RWPE2 (cell line): ENCODE data around the gene GORASP1.

Experiments
- ATAC-seq: fragments of 200-7000 bp; cut with Tn5 transposase; 3 replicates; pipeline ENCODE4 v1.9.1; 2021; ENCODE audit warnings: low read depth
- DNase-seq: peaks from one replicate; pipeline ENCODE4 v3.0.0-alpha.2; 2020; ENCODE audit warnings: low spot score
- H3K27ac ChIP-seq: fragments of 450-650 bp; 2 replicates; pipeline ENCODE4 v1.5.1; 2017; ENCODE audit warnings: mild to moderate bottlenecking; ENCODE audit not compliant: poor library complexity, severe bottlenecking
- H3K27me3 ChIP-seq: fragments of 250-450 bp; sonication (Bioruptor Pico); 2 replicates; pipeline ENCODE4 v1.5.1; 2021; ENCODE audit warnings: mild to moderate bottlenecking, moderate library complexity; ENCODE audit not compliant: insufficient read depth, poor library complexity, severe bottlenecking
- H3K36me3 ChIP-seq: fragments of 250-450 bp; sonication (Bioruptor Pico); 2 replicates; pipeline ENCODE4 v1.5.1; 2020; ENCODE audit warnings: low read depth, mild to moderate bottlenecking, moderate library complexity
- H3K4me1 ChIP-seq: fragments of 250-450 bp; sonication (Bioruptor Pico); 2 replicates; pipeline ENCODE4 v1.5.1; 2021; ENCODE audit warnings: mild to moderate bottlenecking, moderate library complexity; ENCODE audit not compliant: insufficient read depth, poor library complexity, severe bottlenecking
- H3K4me3 ChIP-seq: fragments of 250-450 bp; sonication (Bioruptor Pico); 2 replicates; pipeline ENCODE4 v1.5.1; 2021; ENCODE audit warnings: mild to moderate bottlenecking, moderate library complexity; ENCODE audit not compliant: severe bottlenecking
- H3K9me3 ChIP-seq: fragments of 250-450 bp; sonication (Bioruptor Pico); 2 replicates; pipeline ENCODE4 v1.5.1; 2021; ENCODE audit warnings: mild to moderate bottlenecking, moderate library complexity; ENCODE audit not compliant: severe bottlenecking
- TF ChIP-seq, protein P1 (sequence below): fragments of 450-650 bp; IDR thresholded peaks from one replicate; pipeline ENCODE4 v1.5.1; 2017; ENCODE audit warnings: mild to moderate bottlenecking, moderate library complexity; ENCODE audit not compliant: poor library complexity, severe bottlenecking

The GORASP1 gene

GRCh38 chr3:39126532-39127071 is 19.2 kb upstream of the GORASP1 start:
- DNase-seq (no peak), ATAC-seq (peak; percentile 52; the same call in 1 of the 3 replicates)
- H3K9me3 ChIP-seq = no peaks in the 10 kb centered on the region
- peaks cover 15% of the 10 kb centered on the region for H3K4me1 ChIP-seq
- H3K27ac ChIP-seq = peak overlapping the region; percentile 10
- TF ChIP-seq, protein P1, sequence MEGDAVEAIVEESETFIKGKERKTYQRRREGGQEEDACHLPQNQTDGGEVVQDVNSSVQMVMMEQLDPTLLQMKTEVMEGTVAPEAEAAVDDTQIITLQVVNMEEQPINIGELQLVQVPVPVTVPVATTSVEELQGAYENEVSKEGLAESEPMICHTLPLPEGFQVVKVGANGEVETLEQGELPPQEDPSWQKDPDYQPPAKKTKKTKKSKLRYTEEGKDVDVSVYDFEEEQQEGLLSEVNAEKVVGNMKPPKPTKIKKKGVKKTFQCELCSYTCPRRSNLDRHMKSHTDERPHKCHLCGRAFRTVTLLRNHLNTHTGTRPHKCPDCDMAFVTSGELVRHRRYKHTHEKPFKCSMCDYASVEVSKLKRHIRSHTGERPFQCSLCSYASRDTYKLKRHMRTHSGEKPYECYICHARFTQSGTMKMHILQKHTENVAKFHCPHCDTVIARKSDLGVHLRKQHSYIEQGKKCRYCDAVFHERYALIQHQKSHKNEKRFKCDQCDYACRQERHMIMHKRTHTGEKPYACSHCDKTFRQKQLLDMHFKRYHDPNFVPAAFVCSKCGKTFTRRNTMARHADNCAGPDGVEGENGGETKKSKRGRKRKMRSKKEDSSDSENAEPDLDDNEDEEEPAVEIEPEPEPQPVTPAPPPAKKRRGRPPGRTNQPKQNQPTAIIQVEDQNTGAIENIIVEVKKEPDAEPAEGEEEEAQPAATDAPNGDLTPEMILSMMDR = peak; percentile 68
- no peaks in the 10 kb centered on the region for H3K36me3 ChIP-seq
- H3K4me3 ChIP-seq = no peak overlapping the region
- no peaks in the 10 kb centered on the region for H3K27me3 ChIP-seq

GRCh38 chr3:39125841-39126500 is 18.5 kb upstream of the GORASP1 start:
- H3K9me3 ChIP-seq = no peaks in the 10 kb centered on the region
- H3K4me3 ChIP-seq = no peak overlapping the region
- H3K4me1 ChIP-seq = peaks cover 15% of the 10 kb centered on the region
- no peaks in the 10 kb centered on the region for H3K27me3 ChIP-seq
- H3K36me3 ChIP-seq = no peaks in the 10 kb centered on the region
- ATAC-seq (peak; percentile 76), DNase-seq (no peak)
- TF ChIP-seq, protein P1 = no peak
- peak overlapping the region; percentile 10 for H3K27ac ChIP-seq

- Histone ChIP-seq H3K4me1 (peaks cover 15% of the 10 kb centered on the region), H3K27me3 (no peaks in the 10 kb centered on the region), H3K4me3 (no peak overlapping the region), H3K9me3 (no peaks in the 10 kb centered on the region), H3K36me3 (no peaks in the 10 kb centered on the region), H3K27ac (peak overlapping the region; percentile 10)
- DNase-seq (peak; percentile 7), ATAC-seq (peak; percentile 31; the same call in 1 of the 3 replicates)
- TF ChIP-seq, protein P1 = peak; percentile 19
Observed at GRCh38 chr3:39124876-39125840, 17.7 kb upstream of the GORASP1 start.

- no peaks in the 10 kb centered on the region for H3K27me3 ChIP-seq
- TF ChIP-seq, protein P1 = no peak
- peaks cover 15% of the 10 kb centered on the region for H3K4me1 ChIP-seq
- DNase-seq (no peak), ATAC-seq (no peak)
- no peak overlapping the region for H3K27ac ChIP-seq
- H3K9me3 ChIP-seq = no peaks in the 10 kb centered on the region
- no peak overlapping the region for H3K4me3 ChIP-seq
- no peaks in the 10 kb centered on the region for H3K36me3 ChIP-seq
Observed at GRCh38 chr3:39122813-39123212, 15.4 kb upstream of the GORASP1 start.
